HepG2 (cell line): ENCODE measurements around the gene RPL6. TPM values are rescaled to one million over a fixed set of nuclear protein-coding genes. Genes with fewer than 3 reads are reported as not detected.

ENCODE experiments used
- ATAD3A ChIP-seq: sonication (generic); formaldehyde crosslinking; IDR thresholded peaks from 2 replicates; pipeline ENCODE4 v1.4.0; 2020; ENCODE audit warnings: missing genetic modification reagents
- BRF2 ChIP-seq: sonication (generic); formaldehyde crosslinking; IDR thresholded peaks from 2 replicates; pipeline ENCODE4 v1.8.1; 2022; ENCODE audit warnings: mild to moderate bottlenecking, missing genetic modification reagents
- CERS6 ChIP-seq: sonication (generic); formaldehyde crosslinking; IDR thresholded peaks from 2 replicates; pipeline ENCODE4 v1.5.0; 2020; ENCODE audit warnings: missing genetic modification reagents
- ELF4 ChIP-seq: sonication (generic); formaldehyde crosslinking; IDR thresholded peaks from 2 replicates; pipeline ENCODE4 v1.5.0; 2020; ENCODE audit warnings: missing genetic modification reagents, mild to moderate bottlenecking, moderate library complexity, borderline replicate concordance
- GTF3A ChIP-seq: sonication (generic); formaldehyde crosslinking; conservative IDR thresholded peaks from 2 replicates; pipeline ENCODE4 v1.4.0; 2020; ENCODE audit warnings: mild to moderate bottlenecking, missing genetic modification reagents
- MBNL3 ChIP-seq: fragments of 250-450 bp; sonication (Bioruptor Pico); conservative IDR thresholded peaks from 2 replicates; pipeline ENCODE4 v1.8.0; 2022; ENCODE audit warnings: mild to moderate bottlenecking, inconsistent platforms
- NFIC ChIP-seq: IDR thresholded peaks from 2 replicates; pipeline ENCODE4 v1.6.1; 2012; ENCODE audit warnings: mild to moderate bottlenecking, low read length, inconsistent platforms
- POLR2A ChIP-seq, 2 experiments: IDR thresholded peaks; 2 replicates each; pipeline ENCODE4 v1.6.1; 2011; ENCODE audit warnings: low read depth in 2 of 2, low read length in 2 of 2, mild to moderate bottlenecking in 1 of 2, moderate library complexity in 1 of 2; ENCODE audit not compliant: insufficient read depth in 1 of 2
- SAFB2 ChIP-seq: sonication (generic); formaldehyde crosslinking; IDR thresholded peaks from 2 replicates; pipeline ENCODE4 v1.5.1; 2020; ENCODE audit warnings: missing genetic modification reagents, low read depth, mild to moderate bottlenecking, borderline replicate concordance
- SIN3A ChIP-seq: IDR thresholded peaks from 2 replicates; pipeline ENCODE4 v1.6.1; 2011; ENCODE audit warnings: low read depth, mild to moderate bottlenecking, control low read depth, low read length, borderline replicate concordance
- TBX3 ChIP-seq: fragments of 450-650 bp; IDR thresholded peaks from 2 replicates; pipeline ENCODE4 v1.6.1; 2017; ENCODE audit warnings: antibody characterized with exemption, mild to moderate bottlenecking, inconsistent platforms, borderline replicate concordance
- ZFP36L2 ChIP-seq: sonication (generic); formaldehyde crosslinking; IDR thresholded peaks from 2 replicates; pipeline ENCODE4 v1.4.0; 2020; ENCODE audit warnings: missing genetic modification reagents
- ZNF205 ChIP-seq: IDR thresholded peaks from 2 replicates; pipeline ENCODE4 v1.6.1; 2018; ENCODE audit warnings: missing biosample characterization, missing genetic modification reagents
- ZNF235 ChIP-seq: sonication (generic); formaldehyde crosslinking; IDR thresholded peaks from 2 replicates; pipeline ENCODE4 v1.8.1; 2023; ENCODE audit warnings: mild to moderate bottlenecking, missing genetic modification reagents, borderline replicate concordance
- ZNF432 ChIP-seq: sonication (generic); formaldehyde crosslinking; IDR thresholded peaks from 2 replicates; pipeline ENCODE4 v1.5.0; 2020; ENCODE audit warnings: missing genetic modification reagents, mild to moderate bottlenecking, borderline replicate concordance
- ZNF543 ChIP-seq: sonication (generic); formaldehyde crosslinking; IDR thresholded peaks from 2 replicates; pipeline ENCODE4 v1.4.0; 2020; ENCODE audit warnings: mild to moderate bottlenecking, missing genetic modification reagents
- ZNF556 ChIP-seq: sonication (generic); formaldehyde crosslinking; IDR thresholded peaks from 2 replicates; pipeline ENCODE4 v1.4.0; 2020; ENCODE audit warnings: mild to moderate bottlenecking, missing genetic modification reagents, borderline replicate concordance
- ZNF564 ChIP-seq: sonication (generic); formaldehyde crosslinking; IDR thresholded peaks from 2 replicates; pipeline ENCODE4 v1.8.1; 2023; ENCODE audit warnings: mild to moderate bottlenecking, missing genetic modification reagents
- polyA plus RNA-seq, 8 experiments: library from polyadenylated mRNA; depleted of rRNA in 3 of 8; stranded (reverse) in 7 of 8; unstranded in 1 of 8; fragments of >200 nt; fragmentation: Illumina TruSeq in 4 of 8; extraction: Trizol in 4 of 8; gene quantifications; 2 replicates each; pipeline versions ENCODE4 v1.2.1 to v1.2.3, GENCODE V29; 2011 to 2016; ENCODE audit warnings: low read depth in 4 of 8, missing spikeins in 1 of 8, mixed read lengths in 1 of 8; ENCODE audit not compliant: insufficient read depth in 1 of 8
- total RNA-seq, 5 experiments: library from RNA; depleted of rRNA; stranded (reverse); fragments of >200 nt; fragmentation: Illumina TruSeq; extraction: Trizol; gene quantifications; 2 replicates each; pipeline ENCODE4 v1.2.3, GENCODE V29; 2016; ENCODE audit warnings: low read depth in 1 of 5
- TF ChIP-seq, protein P1 (sequence below): sonication (generic); formaldehyde crosslinking; IDR thresholded peaks from 2 replicates; pipeline ENCODE4 v1.5.0; 2020; ENCODE audit warnings: mild to moderate bottlenecking, missing genetic modification reagents
- TF ChIP-seq, protein P2 (sequence below): sonication (generic); formaldehyde crosslinking; IDR thresholded peaks from 2 replicates; pipeline ENCODE4 v1.4.0; 2020; ENCODE audit warnings: missing genetic modification reagents, borderline replicate concordance
- TF ChIP-seq, protein P3 (sequence below): sonication (generic); formaldehyde crosslinking; IDR thresholded peaks from 2 replicates; pipeline ENCODE4 v1.4.0; 2020; ENCODE audit warnings: mild to moderate bottlenecking, missing genetic modification reagents

RPL6 gene
- total and polyA plus RNA-seq, 2 of the 13 experiments (the other 11 are each of a cell fraction or from before 2014, with no cell fraction given): 1,551 to 1,719 TPM

DNA sequence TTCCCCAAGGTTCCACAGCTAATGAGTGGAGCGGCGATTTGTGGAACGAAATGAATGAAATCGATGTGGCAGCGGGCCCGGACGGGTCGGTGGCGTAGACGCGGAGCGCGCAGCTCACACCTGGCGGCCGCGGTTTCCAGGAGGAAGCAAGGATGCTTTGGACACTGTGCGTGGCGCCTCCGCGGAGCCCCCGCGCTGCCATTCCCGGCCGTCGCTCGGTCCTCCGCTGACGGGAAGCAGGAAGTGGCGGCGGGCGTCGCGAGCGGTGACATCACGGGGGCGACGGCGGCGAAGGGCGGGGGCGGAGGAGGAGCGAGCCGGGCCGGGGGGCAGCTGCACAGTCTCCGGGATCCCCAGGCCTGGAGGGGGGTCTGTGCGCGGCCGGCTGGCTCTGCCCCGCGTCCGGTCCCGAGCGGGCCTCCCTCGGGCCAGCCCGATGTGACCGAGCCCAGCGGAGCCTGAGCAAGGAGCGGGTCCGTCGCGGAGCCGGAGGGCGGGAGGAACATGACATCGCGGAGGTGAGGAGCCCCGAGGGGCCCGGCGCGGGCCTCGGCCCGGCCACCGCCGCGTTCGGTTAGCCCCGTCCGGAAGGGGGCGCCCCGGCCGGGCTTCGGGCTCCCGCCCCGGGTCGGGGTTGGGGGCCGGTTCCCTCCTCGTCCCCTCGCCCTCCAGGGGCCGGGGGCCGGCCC lies 9.3 kb upstream of the RPL6 start, which contains the start of gene PTPN11 (continued):
- no peak for TF ChIP-seq CERS6 (CRISPR knock-in tag)
- TF ChIP-seq, protein P1, sequence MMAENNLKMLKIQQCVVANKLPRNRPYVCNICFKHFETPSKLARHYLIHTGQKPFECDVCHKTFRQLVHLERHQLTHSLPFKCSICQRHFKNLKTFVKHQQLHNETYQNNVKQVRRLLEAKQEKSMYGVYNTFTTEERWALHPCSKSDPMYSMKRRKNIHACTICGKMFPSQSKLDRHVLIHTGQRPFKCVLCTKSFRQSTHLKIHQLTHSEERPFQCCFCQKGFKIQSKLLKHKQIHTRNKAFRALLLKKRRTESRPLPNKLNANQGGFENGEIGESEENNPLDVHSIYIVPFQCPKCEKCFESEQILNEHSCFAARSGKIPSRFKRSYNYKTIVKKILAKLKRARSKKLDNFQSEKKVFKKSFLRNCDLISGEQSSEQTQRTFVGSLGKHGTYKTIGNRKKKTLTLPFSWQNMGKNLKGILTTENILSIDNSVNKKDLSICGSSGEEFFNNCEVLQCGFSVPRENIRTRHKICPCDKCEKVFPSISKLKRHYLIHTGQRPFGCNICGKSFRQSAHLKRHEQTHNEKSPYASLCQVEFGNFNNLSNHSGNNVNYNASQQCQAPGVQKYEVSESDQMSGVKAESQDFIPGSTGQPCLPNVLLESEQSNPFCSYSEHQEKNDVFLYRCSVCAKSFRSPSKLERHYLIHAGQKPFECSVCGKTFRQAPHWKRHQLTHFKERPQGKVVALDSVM: peak; percentile 44
- TF ChIP-seq MBNL3: no peak
- TF ChIP-seq POLR2A (IDR thresholded peaks at IDR 0.05; ENCODE audit: insufficient read depth in 1 of 2, low read depth in 2 of 2, low read length in 2 of 2): peak; percentile 78 to 96
- TF ChIP-seq SAFB2 (CRISPR knock-in tag): no peak
- TF ChIP-seq, protein P2, sequence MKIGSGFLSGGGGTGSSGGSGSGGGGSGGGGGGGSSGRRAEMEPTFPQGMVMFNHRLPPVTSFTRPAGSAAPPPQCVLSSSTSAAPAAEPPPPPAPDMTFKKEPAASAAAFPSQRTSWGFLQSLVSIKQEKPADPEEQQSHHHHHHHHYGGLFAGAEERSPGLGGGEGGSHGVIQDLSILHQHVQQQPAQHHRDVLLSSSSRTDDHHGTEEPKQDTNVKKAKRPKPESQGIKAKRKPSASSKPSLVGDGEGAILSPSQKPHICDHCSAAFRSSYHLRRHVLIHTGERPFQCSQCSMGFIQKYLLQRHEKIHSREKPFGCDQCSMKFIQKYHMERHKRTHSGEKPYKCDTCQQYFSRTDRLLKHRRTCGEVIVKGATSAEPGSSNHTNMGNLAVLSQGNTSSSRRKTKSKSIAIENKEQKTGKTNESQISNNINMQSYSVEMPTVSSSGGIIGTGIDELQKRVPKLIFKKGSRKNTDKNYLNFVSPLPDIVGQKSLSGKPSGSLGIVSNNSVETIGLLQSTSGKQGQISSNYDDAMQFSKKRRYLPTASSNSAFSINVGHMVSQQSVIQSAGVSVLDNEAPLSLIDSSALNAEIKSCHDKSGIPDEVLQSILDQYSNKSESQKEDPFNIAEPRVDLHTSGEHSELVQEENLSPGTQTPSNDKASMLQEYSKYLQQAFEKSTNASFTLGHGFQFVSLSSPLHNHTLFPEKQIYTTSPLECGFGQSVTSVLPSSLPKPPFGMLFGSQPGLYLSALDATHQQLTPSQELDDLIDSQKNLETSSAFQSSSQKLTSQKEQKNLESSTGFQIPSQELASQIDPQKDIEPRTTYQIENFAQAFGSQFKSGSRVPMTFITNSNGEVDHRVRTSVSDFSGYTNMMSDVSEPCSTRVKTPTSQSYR: no peak; the same call in 1 of the 2 replicates
- TF ChIP-seq ZNF564 (CRISPR knock-in tag): 0 out of 2 replicates have a peak, but pooled peaks have one; percentile 70
- TF ChIP-seq SIN3A: peak; percentile 85; the same call in 1 of the 2 replicates
- TF ChIP-seq ELF4 (CRISPR knock-in tag): peak; percentile 98
- TF ChIP-seq ZNF556 (CRISPR knock-in tag): peak; percentile 86; the same call in 1 of the 2 replicates
- TF ChIP-seq GTF3A: peak; percentile 79; the same call in 1 of the 2 replicates
- peak; percentile 41; the same call in 1 of the 2 replicates for TF ChIP-seq TBX3
- no peak for TF ChIP-seq ZFP36L2
- TF ChIP-seq NFIC: no peak
- TF ChIP-seq ATAD3A (CRISPR knock-in tag): no peak
- peak; percentile 75; the same call in 1 of the 2 replicates for TF ChIP-seq ZNF205 (CRISPR knock-in tag)
- TF ChIP-seq ZNF432: no peak
- TF ChIP-seq, protein P3, sequence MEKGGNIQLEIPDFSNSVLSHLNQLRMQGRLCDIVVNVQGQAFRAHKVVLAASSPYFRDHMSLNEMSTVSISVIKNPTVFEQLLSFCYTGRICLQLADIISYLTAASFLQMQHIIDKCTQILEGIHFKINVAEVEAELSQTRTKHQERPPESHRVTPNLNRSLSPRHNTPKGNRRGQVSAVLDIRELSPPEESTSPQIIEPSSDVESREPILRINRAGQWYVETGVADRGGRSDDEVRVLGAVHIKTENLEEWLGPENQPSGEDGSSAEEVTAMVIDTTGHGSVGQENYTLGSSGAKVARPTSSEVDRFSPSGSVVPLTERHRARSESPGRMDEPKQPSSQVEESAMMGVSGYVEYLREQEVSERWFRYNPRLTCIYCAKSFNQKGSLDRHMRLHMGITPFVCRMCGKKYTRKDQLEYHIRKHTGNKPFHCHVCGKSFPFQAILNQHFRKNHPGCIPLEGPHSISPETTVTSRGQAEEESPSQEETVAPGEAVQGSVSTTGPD (CRISPR knock-in tag): no peak
- TF ChIP-seq BRF2: no peak
- 0 out of 2 replicates have a peak, but pooled peaks have one; percentile 43 for TF ChIP-seq ZNF543 (CRISPR knock-in tag)
- 0 out of 2 replicates have a peak, but pooled peaks have one; percentile 16 for TF ChIP-seq ZNF235 (CRISPR knock-in tag)
